OCI-LY7 (cell line): Measurements from ENCODE around the gene MMD. TPM values are rescaled to one million over a fixed set of nuclear protein-coding genes. Genes with fewer than 3 reads are reported as not detected.

ENCODE experiments used
- BruUV-seq: library from RNA; stranded (reverse); fragments of 400-500 nt; replicated peaks from 2 replicates; lab custom pipeline; 2021; lab: Mats Ljungman, UMichigan
- CTCF ChIA-PET: fragments of 300-600 bp; sonication (Branson Sonifier 250); formaldehyde crosslinking; loops from one replicate; lab custom pipeline; 2022; ENCODE audit warnings: antibody characterized with exemption; ENCODE audit not compliant: unreplicated experiment; lab: Charles Lee
- POLR2A ChIA-PET: fragments of 300-600 bp; sonication (Branson Sonifier 250); formaldehyde crosslinking; loops from one replicate; lab custom pipeline; 2022; ENCODE audit warnings: antibody characterized with exemption; lab: Charles Lee
- DNase-seq: peaks from one replicate; pipeline ENCODE4 v3.0.0-alpha.2; 2015; ENCODE audit warnings: low spot score
- H2AFZ ChIP-seq: fragments of 200-600 bp; sonication (generic), shearing (Covaris generic); 2 replicates; pipeline ENCODE4 v1.6.1; 2014; ENCODE audit warnings: mild to moderate bottlenecking, antibody characterized with exemption, low read length, moderate library complexity
- H3K27ac ChIP-seq: fragments of 200-600 bp; sonication (generic); 2 replicates; pipeline ENCODE4 v1.5.1; 2014; ENCODE audit warnings: mixed run types, low read depth, mild to moderate bottlenecking, moderate library complexity, low read length, inconsistent platforms; ENCODE audit not compliant: poor library complexity, severe bottlenecking
- H3K36me3 ChIP-seq: fragments of 200-600 bp; sonication (generic); 2 replicates; pipeline ENCODE4 v1.6.1; 2014; ENCODE audit warnings: mild to moderate bottlenecking, antibody characterized with exemption, low read length, moderate library complexity, mixed read lengths; ENCODE audit not compliant: insufficient read depth
- H3K4me1 ChIP-seq: fragments of 200-600 bp; sonication (generic); 2 replicates; pipeline ENCODE4 v1.5.1; 2014; ENCODE audit warnings: mild to moderate bottlenecking, low read length; ENCODE audit not compliant: insufficient read depth, poor library complexity, severe bottlenecking
- H3K4me2 ChIP-seq: fragments of 200-600 bp; sonication (generic); 2 replicates; pipeline ENCODE4 v1.6.1; 2014; ENCODE audit warnings: mild to moderate bottlenecking, low read length
- H3K4me3 ChIP-seq: fragments of 200-600 bp; sonication (generic); 2 replicates; pipeline ENCODE4 v1.5.1; 2014; ENCODE audit warnings: mild to moderate bottlenecking, low read depth, low read length; ENCODE audit not compliant: poor library complexity, severe bottlenecking
- H3K79me2 ChIP-seq: fragments of 200-600 bp; sonication (generic); 2 replicates; pipeline ENCODE4 v1.6.1; 2016; ENCODE audit warnings: low read depth, mild to moderate bottlenecking, low read length, moderate library complexity, mixed read lengths; ENCODE audit not compliant: insufficient read depth
- H3K9me2 ChIP-seq: fragments of 200-600 bp; sonication (generic); 2 replicates; pipeline ENCODE4 v1.6.1; 2016; ENCODE audit warnings: mild to moderate bottlenecking, low read length, mixed read lengths; ENCODE audit not compliant: insufficient read depth
- H3K9me3 ChIP-seq: fragments of 200-600 bp; sonication (generic); 2 replicates; pipeline ENCODE4 v1.6.1; 2014; ENCODE audit warnings: mild to moderate bottlenecking, mixed run types, low read length, mixed read lengths
- H4K20me1 ChIP-seq: fragments of 200-600 bp; sonication (generic); 2 replicates; pipeline ENCODE4 v1.6.1; 2014; ENCODE audit warnings: mild to moderate bottlenecking, antibody characterized with exemption, low read length, moderate library complexity, mixed read lengths; ENCODE audit not compliant: insufficient read depth
- CTCF ChIP-seq: fragments of 200-600 bp; sonication (generic); conservative IDR thresholded peaks from 2 replicates; pipeline ENCODE4 v1.5.1; 2014; ENCODE audit warnings: mild to moderate bottlenecking, antibody characterized with exemption, low read length, moderate library complexity, mixed read lengths
- EZH2phosphoT487 ChIP-seq: fragments of 200-600 bp; sonication (generic); IDR thresholded peaks from 2 replicates; pipeline ENCODE4 v1.6.1; 2018; ENCODE audit warnings: low read depth, borderline replicate concordance, mild to moderate bottlenecking, mixed run types, antibody characterized with exemption, low read length, moderate library complexity, mixed read lengths
- intact Hi-C: fragments of 100-400 bp; cut with micrococcal nuclease; formaldehyde crosslinking; loops from one replicate; pipeline ENCODE4 v1.10.0; 2022; ENCODE audit not compliant: unreplicated experiment
- total RNA-seq, 2 experiments: library from RNA; depleted of rRNA in 1 of 2; stranded (reverse); fragments of >200 nt in 1 of 2; shearing (Covaris generic) in 1 of 2; gene quantifications; 2 replicates each; pipeline ENCODE4 v1.2.3, GENCODE V29; 2014 to 2022

Gene MMD
- total RNA-seq, 2 experiments from 2014 or later: 42.7 to 43.8 TPM

DNA sequence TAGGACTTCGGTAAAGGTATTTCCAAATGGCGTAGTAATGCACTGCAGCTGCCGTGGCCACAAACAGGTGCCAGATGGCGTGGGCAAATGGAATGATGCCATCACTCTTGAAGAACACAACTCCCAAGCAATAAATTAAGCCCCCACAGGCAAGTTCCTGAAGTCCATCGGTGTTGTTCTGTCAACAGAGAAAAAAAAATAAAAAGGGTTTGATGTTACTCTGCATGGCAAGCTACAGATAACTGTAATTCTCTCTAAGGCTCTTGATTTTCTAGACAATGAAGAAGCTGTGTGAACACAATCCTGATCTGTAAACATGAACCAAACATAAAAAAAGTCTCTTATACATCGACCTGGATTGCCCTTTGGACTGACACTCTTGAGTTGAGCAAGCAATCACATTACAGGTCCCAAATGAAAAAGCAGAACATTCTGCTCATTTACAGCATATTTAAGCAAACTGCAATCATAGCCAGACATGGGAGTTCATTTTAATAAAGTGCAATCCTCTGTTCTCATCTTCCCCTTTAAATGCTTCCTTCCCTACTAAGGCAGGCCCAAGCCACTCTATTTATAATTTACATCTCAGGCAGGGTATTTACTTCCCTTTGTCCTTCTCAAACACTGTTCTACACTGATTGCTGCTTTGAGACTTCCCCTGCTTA, 27.1 kb downstream of the MMD start:
- H3K4me1 ChIP-seq: no peaks in the 10 kb centered on the region
- no peak overlapping the region for H3K27ac ChIP-seq
- intact Hi-C loops: no loop called here
- no peaks in the 10 kb centered on the region for H3K79me2 ChIP-seq
- ChIA-PET POLR2A (interaction anchor here (1.0 to 1.5 kb wide), 3 partner anchors 17 to 39 kb away, joined by 3 to 6 read pairs (median 3); no protein-coding TSS in a partner anchor), CTCF (no interaction called here)
- peaks cover 77% of the 10 kb centered on the region for H3K36me3 ChIP-seq
- BruUV-seq: no TSS peak
- no peak for DNase-seq
- no peak overlapping the region for H2AFZ ChIP-seq
- no peaks in the 10 kb centered on the region for H3K9me2 ChIP-seq
- H4K20me1 ChIP-seq: no peaks in the 10 kb centered on the region
- no peak overlapping the region for H3K4me3 ChIP-seq
- H3K4me2 ChIP-seq: no peak overlapping the region
- no peaks in the 10 kb centered on the region for H3K9me3 ChIP-seq
- no peak for TF ChIP-seq CTCF
- no peak for TF ChIP-seq EZH2phosphoT487

GRCh38 chr17:55391764-55392467, 29.7 kb downstream of the MMD start:
- Histone ChIP-seq H3K36me3 (peaks cover 53% of the 10 kb centered on the region), H3K4me2 (no peak overlapping the region), H2AFZ (no peak overlapping the region), H3K4me1 (peaks cover 7% of the 10 kb centered on the region), H3K79me2 (no peaks in the 10 kb centered on the region), H3K9me2 (no peaks in the 10 kb centered on the region), H3K4me3 (no peak overlapping the region), H4K20me1 (no peaks in the 10 kb centered on the region), H3K9me3 (no peaks in the 10 kb centered on the region), H3K27ac (no peak overlapping the region)
- no peak for DNase-seq
- TF ChIP-seq EZH2phosphoT487: no peak
- TF ChIP-seq CTCF: no peak
- ChIA-PET CTCF (no interaction called here), POLR2A (interaction anchor here (0.6 to 0.7 kb wide), 2 partner anchors 156 to 328 kb away, joined by 3 read pairs; no protein-coding TSS in a partner anchor)
- intact Hi-C loops: no loop called here
- BruUV-seq: no TSS peak

DNA sequence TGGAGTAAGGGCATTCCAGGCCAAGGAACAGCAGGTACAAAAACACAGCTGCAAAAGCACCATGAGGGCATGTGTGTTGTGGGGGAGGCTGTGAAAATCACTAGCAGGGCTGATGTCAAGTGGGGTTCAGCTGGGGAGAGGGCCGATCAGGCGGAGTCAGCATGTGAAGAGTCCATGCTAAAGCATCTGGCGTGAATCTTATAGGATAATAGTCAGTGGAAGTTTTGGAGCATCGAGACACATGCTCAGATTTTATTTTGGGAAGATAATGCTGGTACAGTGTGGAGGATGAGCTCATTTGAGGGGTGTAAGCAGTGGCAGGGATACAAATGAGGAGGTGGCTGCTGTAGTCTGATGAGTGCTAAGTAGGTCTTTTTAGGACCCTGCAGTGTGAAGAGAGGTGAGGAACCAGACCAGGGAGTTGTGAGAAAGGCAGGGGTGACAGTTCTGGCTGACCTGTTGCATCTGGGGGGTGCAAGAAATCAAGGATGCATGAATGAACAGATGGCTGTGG, 30.3 kb downstream of the MMD start:
- Histone ChIP-seq H3K9me3 (no peaks in the 10 kb centered on the region), H3K4me1 (peaks cover 7% of the 10 kb centered on the region), H3K79me2 (no peaks in the 10 kb centered on the region), H3K4me2 (no peak overlapping the region), H3K9me2 (no peaks in the 10 kb centered on the region), H3K36me3 (peaks cover 47% of the 10 kb centered on the region), H2AFZ (no peak overlapping the region), H3K4me3 (no peak overlapping the region), H3K27ac (no peak overlapping the region), H4K20me1 (no peaks in the 10 kb centered on the region)
- intact Hi-C loops: no loop called here
- POLR2A ChIA-PET: no interaction called here
- DNase-seq: no peak
- BruUV-seq: no TSS peak
- CTCF ChIA-PET: no interaction called here
- TF ChIP-seq EZH2phosphoT487 (no peak), CTCF (no peak)
